Pons (tissue), 1 donor: ENCODE data around the gene EFHD1.
"Not testable (repeated sequence)": the region's sequence is repeated elsewhere in the genome, so short reads cannot be mapped to it uniquely, and the experiment has no call there.

Source experiments
- DNase-seq: peaks from one replicate; pipeline ENCODE4 v3.0.0-alpha.2; 2016; ENCODE audit warnings: low spot score

The EFHD1 gene

GRCh38 chr2:232693344-232693743 is 59.9 kb downstream of the EFHD1 start:
- no peak for DNase-seq

- DNase-seq = no peak
Measured at GRCh38 chr2:232696609-232697058, 63.2 kb downstream of the EFHD1 start.

- DNase-seq = peak; percentile 94
Measured at GRCh38 chr2:232697059-232697806, 63.8 kb downstream of the EFHD1 start, which contains the start of gene GIGYF2. GIGYF2 (plus strand) TSS chr2:232697331; CDS start chr2:232735198, 37,867 bp downstream.

DNA sequence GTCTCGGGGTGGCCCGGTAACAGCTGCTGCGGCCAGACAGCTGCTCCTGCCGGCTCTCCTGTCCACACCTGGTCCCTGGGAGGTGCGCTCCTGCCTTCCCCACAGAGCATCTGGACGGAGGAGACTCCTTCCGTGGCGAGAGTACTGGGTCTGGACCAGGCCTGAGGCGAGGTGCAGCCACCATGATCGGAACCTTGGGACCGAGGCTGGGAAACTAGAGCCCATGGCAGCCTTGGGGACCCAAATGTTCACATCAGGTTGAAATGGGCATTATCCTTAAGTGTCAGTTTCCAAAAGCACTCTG is 64.4 kb downstream of the EFHD1 start:
- DNase-seq = peak; percentile 27

DNA sequence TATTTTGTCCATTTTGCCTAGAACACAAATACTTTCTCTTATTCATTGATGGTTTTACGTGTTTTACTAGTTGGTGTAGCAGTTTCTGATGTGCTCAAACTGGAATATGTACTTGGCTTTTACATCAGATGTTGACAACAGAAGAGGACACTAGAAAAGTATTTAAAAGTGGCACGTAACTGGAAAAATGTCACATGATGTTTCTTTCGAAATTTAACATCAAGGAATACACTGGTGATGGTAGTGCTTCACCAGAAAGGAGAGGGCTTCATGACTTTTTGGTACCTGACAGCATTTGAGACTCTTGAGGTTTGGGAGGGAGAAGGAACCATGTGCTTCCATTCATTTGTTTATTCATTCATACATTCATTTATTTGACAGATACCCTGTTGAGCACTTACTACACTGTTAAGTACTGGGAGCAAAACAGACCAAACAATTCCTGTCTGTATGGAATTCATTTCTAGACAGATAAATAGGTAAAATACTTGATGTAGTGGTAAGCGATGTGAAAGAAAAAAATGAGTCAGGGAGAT is 65.2 kb downstream of the EFHD1 start:
- peak; percentile 10 for DNase-seq

DNA sequence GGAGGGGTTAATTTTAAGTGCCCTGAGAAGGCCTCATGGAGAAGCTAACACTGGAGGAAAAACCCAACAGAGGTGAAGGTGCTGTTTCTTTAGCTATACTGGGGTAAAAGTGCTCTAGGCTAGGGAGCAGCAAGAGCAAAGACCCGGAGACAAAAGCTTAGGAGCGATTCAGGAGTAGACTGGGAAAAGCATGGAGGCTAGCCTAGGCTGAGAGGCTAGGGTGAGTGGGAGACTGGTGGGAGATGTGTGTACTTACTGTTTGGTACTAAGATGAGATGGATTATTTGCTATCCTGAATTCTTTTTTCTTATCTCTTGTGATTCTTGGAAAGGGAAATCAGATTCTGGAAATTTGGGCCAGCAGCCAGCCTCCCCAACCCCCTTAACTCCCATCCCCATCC is 65.7 kb downstream of the EFHD1 start:
- DNase-seq = no peak

DNA sequence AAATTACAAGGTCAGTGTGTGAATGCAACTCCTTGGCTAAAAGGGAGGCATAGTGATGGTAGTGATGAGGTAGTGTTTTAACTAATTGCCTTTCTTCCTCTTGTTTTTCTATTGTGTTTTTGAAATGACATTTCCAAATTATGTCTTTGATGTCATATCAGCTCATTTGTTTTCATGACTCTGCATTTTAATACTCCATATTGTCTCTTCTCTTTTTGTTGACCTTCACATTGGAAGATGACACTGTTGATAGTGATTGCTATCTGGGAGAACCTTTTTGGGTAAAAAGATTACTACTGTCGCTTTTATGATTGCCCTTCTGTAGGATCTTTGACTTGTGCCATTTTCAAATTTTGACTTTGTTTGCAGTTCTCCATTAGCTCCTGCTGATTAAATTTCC is 66.8 kb downstream of the EFHD1 start:
- no peak for DNase-seq

GRCh38 chr2:232707076-232707475 is 73.7 kb downstream of the EFHD1 start:
- DNase-seq = no peak

- DNase-seq = no peak
Measured at GRCh38 chr2:232713505-232713904, 80.1 kb downstream of the EFHD1 start.

GRCh38 chr2:232714969-232715368 is 81.6 kb downstream of the EFHD1 start:
- DNase-seq = no peak

DNA sequence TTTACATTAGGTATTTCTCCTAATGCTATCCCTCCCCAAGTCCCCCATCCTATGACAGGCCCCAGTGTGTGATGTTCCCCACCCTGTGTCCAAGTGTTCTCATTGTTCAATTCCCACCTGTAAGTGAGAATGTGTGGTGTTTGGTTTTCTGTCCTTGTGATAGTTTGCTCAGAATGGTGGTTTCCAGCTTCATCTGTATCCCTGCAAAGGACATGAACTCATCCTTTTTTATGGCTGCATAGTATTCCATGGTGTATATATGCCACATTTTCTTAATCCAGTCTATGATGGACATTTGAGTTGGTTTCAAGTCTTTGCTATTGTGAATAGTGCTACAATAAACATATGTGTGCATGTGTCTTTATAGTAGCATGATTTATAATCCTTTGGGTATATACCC is 86.7 kb downstream of the EFHD1 start:
- DNase-seq = not testable (repeated sequence)

GRCh38 chr2:232721261-232721660 is 87.9 kb downstream of the EFHD1 start:
- no peak for DNase-seq

DNA sequence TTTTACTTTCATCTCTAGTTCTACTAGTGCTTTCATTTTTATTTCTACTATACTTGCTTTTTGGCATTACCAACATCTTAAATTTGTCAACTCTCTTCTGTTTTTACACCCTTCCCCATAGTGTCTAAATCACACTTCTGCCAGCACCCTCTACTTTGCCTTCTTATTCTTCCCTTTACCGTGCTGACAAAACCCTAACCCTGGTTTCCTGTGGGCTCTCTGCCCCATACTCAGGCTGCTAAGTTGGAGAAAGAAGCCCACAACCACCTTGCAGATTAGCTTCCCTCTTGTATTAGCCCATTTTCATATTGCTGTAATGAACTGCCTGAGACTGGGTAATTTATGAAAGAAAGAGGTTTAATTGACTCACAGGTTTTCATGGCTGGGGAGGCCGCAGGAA is 88.5 kb downstream of the EFHD1 start:
- DNase-seq = no peak

DNA sequence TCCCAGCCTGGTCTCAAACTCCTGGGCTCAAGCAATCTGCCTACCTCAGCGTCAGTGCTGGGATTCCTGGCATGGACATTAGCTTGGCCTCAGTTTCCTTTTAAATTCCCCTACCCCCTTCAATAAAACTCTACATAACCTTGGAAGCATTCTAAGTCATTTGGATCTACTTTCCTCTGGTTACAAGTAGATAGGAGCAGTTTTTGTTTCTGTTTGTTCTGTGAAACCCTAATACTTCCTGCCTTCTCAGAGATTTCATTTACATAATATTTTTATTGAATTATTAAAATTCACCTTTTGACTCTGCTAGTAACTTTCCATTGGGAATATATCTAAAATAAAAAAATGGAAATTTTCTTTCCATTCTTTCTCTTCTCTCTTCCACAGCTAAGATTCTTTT is 89.6 kb downstream of the EFHD1 start:
- DNase-seq = no peak

DNA sequence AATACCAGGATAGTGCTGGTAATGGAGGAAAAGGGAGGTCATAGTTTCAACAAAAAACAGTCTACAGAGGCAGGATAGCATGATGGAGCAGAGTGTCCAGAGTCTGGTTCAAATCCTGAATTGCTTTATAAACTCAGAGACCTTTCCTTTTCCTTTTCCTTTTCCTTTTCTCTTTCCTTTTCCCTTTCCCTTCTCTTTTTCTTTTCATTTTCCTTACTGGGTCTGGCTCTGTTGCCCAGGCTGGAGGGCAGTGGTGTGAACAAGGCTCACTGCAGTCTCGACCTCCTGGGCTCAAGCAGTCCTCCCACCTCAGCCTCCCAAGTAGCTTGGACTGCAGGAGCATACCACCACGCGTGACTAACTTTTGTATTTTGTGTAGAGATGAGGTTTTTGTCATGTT is 95.4 kb downstream of the EFHD1 start:
- DNase-seq = no peak

DNA sequence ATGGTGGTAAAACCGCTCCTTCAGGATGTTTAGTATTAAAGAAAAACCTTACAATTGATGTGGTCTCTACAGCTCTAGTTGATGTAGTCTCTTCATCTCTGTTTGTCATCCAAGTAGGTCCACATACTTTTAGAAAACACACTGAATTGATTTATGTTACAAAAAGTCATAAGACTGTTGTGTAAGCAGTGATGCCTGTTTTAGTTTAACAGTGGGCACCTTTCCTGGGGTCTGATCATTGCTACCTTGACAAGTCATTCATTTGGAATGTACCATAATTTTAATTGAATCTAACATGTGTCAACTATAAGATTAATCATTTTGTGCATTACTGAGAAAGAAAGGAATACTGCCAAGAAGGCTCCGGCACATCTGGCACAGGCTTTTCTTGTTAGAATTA is 98.1 kb downstream of the EFHD1 start:
- no peak for DNase-seq
